Activated CD4-positive, alpha-beta T cell treated with anti-CD3 and anti-CD28 coated beads for 24 hours (primary cell): Measurements from ENCODE around the gene DNAJC6.

Source experiments
- DNase-seq, 2 donors: peaks; one replicate each; pipeline ENCODE4 v3.0.0-alpha.2; 2020; ENCODE audit warnings: low read depth in 2 of 2

DNAJC6 gene

DNA sequence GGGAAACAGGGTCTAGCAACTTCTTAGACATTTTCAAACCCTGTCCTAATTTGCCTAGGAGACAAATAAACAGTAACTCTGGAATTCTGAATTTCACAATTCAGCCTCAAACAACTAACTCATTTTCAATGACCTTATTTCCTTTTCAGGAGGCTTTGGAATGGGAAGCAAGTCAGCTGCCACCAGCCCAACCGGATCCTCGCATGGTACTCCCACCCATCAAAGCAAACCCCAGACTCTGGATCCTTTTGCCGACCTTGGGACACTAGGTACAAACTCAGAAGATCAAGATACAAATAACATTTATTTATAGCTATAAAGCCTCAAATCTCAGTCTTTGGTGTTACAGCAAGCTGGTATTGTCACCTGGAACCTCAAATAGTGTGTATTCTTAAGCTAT is 92.3 kb downstream of the DNAJC6 start:
- no peak for DNase-seq

DNA sequence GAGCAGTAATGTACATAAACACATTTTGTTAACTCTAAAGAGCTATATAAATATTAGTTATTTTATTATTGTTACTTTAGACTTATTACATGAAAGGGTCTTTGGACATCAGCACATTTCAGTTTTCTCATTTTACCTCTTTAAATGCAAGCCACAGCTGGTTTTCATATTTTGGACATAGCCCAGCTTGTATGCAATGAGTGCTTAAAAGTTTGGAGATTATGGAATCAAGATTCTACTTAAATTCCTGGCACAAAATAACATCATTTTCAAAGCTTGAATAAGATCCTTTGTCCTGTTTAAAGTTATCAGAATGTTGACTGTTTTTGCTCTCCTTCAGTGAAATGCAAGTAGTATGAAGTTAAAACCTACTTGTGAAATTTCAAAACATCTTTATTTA is 95.6 kb downstream of the DNAJC6 start:
- no peak for DNase-seq

DNA sequence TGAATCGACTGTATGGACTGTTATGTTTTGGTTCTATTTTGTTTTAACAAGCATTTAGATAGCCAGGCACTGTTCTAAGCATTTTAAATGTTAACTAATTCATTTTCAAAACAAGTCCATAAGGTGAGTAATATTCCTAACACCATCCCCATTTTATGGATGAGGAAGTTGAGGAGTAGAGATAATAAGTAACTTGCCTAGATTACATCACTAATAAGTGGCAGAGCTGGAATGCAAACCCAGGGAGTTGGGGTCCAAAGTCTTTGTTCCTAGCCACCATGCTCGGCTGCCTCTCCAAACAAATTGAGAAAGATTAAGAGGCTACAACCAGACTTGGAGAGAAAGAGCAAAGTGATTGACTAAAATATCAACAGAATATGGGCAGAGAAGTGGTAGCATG is 98.5 kb downstream of the DNAJC6 start:
- DNase-seq, result no peak

DNA sequence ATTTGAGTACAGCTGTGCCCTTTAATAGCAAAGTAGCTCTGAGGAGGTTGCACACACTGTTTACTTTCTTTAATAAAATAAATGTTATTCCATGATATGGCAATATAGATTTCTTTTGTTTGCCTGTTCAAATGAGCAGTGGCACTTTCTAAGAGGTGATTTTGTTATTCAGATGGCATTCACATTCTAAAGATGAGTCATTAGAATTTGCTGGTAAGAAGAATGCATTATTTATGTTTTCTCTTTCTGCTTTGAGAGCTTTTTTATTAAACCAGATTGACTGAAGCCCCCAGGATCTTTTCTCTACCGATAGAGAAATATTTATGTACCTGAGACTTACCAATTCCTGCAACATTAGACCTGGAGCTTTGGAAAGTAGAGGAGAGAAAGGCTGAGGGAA is 100.0 kb downstream of the DNAJC6 start:
- DNase-seq, result no peak

DNA sequence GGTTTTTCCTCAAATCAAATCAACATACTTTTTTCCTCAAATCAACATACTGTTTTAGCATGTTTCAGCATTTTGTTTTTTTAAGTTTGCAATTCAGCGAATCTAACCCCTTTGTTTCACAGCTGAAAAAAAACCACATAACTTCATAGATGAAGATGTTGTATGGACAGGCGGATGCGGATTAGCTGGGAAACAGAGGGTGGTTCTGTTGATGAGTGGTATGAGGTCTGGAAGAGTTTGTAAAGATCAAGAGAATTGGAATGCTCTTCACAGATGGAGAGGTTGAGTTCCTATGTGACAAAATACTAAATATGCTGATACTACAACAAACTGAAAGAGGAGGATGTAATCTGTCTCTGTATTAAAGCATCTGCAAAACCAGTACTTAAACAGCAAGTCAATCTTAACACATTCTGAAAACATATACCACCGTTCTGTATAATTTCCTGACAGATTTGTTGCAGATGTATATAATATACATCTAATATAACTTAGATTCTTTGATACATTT is 100.5 kb downstream of the DNAJC6 start:
- no peak for DNase-seq

DNA sequence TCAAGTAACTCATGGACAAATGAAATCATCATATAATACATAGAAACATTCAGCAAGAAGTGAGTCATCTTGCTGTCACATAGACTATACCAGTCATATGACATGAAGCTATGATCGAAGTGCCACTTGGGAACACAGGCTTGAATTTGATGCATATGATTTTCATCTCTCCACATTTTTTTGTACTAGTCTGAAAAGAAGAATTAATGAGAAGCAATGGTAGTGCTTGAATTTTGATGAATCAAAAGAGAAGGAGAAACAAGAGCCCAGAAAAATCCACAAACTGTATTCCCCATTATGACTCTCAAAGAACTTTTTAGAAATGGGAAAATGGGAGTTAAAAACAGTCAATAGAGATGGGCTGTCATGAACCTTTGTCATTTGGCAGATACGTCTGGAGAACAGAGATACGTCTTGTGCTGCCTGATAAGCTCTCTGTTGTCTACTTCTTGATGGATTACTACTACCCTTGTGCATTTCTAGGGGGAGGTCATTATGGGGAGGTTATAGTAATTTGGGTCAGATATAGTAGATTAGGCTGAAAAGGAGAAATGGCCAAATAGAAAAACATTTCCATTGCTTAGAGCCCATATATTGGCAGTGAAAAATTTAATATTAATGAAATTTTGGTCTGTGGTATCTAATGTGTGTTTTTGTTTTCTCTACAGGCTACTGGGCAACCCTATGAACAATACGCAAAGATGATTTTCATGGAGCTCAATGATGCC is 103.1 kb downstream of the DNAJC6 start:
- DNase-seq, result no peak

DNA sequence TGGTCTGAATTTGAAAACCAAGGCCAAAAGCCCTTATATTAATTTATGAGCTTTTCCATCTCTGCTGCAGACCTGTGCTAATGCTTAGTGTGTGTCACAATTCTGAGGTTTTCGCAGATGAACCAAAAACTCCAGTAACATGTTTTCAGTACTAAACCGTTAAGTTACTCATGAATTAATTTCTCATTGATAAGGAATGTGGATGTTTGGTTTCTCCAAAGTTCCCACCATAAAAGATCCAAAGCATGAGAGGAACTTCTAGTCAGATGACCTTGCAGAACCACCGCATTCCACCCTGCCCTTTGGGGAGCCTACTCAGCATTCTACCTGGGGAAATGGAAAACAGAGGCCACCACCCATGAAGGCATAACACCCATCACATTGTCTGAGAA is 103.6 kb downstream of the DNAJC6 start:
- no peak for DNase-seq

DNA sequence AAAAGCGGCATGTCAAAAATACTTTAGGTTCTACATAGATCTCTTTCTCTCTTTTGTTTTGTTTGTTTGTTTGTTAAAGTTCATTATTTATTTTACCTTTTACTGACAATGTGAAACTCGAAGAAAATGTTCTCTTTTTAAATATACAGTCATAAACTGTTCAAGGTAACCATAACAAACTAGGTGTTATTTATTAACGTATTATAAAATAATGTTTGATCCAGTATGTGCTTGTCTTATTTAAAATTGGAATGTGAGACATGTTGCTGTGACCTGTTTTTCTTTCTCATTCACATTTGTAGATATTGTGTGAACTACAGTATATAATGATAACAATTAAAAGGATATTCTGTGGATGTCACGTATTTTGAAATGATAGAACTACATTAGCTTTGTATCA is 105.2 kb downstream of the DNAJC6 start:
- DNase-seq, result no peak

DNA sequence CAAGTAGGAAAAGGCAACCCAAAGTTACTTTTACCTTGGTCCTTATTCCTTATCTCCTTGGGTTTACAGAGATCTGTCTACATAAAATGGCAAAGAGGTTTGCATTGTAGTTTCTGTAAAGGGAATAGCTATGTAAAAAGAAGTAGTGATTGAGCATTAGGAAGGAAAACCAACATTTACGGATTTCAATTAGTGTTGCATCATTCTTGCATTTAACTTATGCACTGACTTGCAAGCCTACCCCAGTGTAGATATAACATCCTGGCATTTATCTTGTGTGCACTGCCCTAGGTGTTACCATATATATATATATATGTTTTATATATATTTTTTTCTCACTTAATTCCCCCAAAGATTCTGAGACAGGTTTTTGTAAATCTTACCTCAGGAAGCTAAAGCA is 107.4 kb downstream of the DNAJC6 start:
- DNase-seq, result no peak

DNA sequence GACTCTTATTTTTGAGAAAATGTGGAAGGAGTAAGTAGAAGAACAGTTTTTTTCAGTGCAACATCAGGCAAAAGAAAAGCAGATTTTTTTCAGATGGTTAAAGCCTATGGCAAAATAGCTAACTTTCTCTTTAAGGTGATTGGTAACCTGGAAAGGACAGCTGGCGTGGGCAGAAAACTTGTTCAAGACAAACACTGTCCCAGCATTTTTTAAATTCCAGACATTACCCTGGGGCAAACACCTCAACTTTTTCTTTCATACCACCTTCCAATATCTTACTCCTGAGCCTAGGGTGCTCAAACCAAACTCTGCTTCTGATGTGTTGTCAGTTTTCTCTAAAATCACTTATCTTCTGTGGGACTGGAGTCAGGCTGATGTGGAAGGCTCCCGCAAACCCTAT is 108.4 kb downstream of the DNAJC6 start:
- DNase-seq, result no peak

DNA sequence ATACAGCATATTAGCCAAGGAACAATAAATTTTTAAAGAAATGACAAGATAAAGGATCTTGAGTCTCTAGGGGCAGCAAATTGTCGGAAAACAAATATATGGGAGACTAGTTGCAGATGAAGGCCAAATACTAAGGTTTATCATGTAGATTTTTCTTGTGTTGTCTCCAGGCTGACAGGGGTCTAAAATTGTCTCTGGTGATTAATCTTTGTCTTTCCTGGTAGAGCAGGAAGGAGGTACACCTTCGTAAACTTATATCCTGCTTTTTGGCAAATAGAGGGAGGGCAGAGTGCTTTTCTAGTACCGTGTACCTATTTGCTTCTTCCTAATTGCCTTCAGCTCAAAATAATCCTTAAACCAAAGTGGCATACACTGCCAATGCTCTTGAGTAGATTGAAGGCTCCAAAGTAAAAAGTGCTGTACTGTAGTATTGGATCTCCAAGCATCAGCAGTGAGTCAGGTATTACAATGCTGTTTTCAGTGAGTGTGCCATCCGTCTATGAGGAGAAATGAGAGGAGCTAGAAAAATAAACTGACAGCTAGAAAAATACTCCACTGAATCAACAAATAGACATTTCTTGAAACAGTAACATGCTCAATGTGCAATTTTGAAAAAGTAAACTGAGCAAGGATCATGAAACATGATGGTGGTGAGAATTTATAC is 109.3 kb downstream of the DNAJC6 start:
- no peak for DNase-seq

DNA sequence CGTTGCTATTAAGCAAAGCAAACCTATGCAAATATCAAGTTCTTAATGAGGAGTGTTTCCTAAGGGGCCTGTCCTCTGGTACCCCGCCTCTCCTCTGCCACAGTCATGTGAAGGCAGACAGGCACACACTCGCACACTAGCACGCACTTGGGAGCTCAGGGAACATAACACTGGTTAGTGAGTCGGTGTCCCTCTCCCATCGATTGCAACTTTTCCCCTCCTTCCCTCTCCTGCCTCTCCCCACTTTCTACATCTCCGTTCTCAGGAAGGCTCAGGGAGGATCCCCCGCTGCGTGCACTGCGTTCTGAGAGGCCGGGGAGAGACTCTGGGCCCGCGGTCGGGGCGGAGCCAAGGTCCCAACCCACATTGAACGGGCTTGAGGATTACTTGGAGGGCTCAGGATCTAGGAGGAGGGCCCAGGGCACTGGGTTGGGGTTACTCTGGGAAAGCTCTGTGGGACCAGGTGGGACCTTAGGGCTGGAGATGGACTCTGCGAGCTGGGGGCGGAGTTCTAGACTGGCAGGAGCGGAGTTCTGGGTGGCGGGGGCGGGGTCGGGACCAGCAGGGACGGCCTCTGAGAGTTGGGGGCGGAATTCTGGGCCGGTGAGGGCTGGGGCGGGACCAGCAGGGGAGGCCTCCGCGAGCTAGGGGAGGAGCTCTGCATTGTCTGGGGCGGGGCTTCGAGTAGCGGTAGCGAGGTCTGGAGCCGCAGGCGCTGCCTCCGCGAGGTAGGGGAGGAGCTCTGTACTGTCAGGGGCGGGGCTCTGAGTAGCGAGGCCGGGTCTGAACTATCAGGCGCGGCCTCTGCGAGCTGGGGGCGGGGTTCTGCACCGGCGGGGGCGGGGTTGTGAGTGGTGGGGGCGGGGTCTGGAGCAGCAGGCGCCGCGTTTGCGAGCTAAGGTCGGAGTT is 110.6 kb downstream of the DNAJC6 start:
- DNase-seq, result peak; percentile 97 to 99

DNA sequence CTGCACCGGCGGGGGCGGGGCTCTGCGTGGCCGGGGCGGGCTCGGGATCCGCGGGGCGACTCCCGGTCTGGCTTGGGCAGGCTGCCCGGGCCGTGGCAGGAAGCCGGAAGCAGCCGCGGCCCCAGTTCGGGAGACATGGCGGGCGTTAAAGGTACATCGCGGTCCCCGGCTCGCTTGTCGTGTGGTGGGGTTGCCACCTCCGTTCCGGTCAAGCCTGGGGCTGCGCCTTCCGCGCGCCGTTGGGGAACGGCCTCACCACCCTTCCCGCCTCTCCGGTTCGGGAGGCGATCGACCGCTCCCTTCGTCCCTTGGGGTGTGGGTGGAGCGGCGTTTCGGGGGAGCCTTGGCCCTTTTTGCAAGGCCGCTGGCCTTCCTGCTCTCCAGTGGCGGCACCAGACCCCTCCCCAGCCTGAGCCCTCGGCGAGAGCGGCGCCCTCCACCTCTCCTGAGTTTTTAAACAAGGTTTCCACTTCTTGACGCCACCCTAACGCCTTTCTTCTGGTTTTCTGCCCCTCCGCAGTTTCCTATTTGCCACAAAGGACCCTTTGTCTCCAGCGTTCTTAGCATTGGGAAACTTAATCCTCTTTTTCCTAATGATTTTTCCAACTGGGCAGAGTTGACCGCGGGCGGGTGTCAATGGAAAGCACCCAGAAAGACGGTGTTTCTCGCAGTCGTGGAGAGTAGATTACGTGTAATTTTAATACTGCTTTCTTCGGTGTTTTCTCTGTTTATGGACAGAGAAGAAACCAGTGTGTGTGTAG is 111.4 kb downstream of the DNAJC6 start, which contains the start of the genes LEPR and LEPROT:
Gene LEPR (plus strand): TSS at position 79 of the 761 bp plus-strand sequence. CDS start 144,898 bp downstream, outside the sequence.
Gene LEPROT (plus strand): TSS at position 79 of the 761 bp plus-strand sequence. CDS start 57 bp downstream, at position 136.
- DNase-seq, result no peak

DNA sequence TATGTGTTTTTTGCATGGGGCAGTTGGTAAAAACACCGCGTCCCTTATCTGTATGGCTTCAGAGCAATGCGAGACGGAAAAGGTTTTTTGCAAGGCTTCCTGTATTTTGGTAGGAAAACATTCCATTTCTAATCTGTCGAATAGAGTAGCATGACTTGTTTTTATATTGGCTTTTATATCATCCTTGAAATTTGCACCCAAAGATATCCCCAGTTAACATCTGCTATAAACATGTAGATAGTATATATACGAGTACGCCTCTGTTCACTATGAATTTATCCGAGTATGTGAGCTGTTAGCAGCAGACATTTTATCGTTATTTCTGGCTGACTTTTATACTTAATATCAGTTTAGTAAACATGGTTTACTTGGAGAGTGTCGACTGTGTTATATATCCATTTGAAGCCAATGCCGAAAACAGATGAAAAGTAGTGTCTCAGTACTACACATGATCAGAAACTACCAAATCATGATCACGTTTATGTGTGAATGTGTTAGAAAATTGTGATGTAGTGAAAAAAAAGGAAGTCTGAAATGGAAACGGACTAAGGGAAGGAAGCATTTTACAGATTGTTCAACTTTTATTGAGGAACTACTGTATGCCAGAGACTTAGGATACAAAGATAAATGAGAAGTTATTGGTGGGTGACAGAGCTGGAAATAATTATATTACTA is 112.1 kb downstream of the DNAJC6 start:
- DNase-seq, result no peak

DNA sequence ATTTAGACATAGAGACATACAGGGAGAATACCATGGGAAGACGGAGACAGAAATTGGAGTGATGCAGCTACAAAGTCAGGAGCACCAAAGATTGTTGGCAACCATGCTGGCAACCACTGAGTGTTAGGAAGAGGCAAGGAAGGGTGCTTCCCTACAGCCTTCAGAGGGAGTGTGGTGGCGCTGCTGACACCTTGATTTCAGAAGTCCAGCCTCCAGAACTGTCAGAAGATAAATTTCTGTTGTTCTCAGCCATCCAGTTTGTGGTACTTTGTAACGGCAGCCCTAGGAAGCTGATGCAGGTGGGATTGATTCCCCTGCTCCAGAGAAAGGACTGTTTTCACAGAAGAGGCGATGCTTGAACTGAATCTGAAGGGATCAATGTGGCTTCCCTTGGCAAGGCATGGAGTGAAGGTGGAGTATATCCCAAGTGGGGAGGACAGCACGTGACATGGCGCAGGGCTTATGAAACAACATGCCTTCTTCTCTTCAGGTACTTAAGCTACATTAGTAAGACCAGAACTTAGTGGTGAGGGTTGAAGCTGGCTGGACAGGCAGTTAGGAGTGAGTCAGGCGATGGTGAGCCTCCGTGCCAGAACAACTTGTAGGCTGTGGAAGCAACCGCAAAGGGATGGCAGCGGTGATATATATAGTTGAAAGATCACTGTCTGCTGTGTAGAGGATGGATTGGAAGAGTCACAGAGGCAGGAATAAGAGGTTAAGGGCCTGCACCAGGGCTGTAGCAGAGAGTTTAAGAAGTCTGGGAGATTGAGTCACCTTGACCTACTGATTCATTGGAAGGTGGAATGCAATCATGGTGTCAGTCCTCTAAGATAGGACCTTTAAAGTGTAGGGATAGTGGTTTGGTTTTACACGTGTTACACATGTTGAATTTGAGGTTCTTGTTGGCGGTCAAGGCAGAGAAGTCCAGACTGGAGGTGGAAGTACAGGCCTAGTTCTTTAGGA is 113.2 kb downstream of the DNAJC6 start:
- DNase-seq, result no peak

DNA sequence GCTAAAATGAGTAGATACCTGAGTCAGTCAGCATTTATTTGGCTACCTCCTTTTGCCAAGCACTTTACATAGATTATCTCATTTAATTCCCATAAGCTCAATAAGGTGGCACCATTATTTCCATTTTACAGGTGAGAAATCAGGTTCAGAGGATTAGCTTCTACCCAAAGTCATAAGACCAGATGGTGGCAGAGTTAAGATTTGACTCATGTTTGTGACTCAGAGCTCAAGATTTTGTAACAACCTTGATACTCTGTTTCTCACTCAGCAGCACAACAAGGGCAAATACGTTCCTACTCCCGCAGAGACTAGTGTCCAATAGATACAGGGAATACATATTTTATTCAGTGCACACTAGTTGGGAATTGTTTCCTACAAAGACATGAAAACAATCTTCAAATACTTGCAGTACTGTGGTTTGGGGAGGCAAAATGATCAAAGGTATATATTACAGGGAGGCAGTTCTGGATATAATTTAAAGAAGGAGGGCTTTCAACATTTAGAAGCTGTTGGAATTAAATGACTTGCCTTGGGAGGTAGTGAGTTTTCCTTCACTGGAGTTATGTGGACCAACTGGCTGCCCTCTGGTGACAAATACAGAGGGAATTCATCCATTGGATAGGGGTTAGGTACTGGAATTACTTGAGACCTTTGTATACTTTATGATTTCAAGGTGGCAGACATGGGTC is 114.7 kb downstream of the DNAJC6 start:
- DNase-seq, result no peak

DNA sequence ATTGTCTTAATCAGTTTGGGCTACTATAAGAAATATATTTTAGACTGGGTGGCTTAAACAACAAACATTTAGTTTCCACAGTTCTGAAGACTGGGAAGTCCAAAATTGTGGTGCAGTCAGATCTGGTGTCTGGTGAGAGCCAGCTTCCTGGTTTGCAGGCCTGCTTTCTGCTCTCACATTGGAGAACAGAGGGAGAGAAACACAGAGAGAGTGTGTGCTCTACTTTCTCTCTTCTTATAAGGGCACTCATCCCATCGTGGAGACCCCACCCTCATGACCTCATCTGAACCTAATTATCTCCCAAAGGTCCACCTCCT is 115.2 kb downstream of the DNAJC6 start:
- DNase-seq, result no peak

DNA sequence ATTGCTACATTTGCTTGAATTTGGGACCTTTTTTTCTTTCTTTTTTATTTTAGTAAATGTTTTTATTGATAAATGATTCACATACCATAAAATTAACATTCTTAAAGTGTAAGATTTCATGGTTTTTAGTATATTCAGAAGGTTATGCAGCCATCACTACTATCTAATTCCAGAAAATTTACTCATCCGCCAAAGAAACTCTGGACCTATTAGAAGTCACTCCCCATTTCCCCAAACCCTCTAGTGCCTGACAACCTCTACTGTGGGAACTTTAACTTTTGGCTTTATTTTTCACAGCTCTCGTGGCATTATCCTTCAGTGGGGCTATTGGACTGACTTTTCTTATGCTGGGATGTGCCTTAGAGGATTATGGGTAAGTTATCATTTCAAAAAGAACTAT is 115.7 kb downstream of the DNAJC6 start:
- no peak for DNase-seq

DNA sequence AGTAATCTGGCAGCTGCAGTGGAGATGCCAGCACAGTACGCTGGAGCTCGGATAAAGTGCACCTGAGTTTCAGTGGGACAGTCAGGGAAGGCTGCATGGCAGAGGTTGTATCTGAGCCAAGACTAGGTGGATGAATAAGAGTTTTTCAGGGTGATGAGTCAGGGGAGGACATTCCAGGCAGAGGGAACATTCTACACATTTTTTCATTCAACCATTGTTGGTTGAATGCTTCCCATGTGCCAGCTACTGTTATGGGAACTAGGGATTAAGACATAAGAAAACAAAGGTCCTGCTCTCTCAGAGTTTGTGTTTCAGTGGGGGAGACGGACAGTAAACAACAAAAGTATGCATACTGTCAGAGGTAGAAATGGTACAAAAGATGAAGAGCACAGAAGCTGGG is 116.4 kb downstream of the DNAJC6 start:
- DNase-seq, result no peak
